PFSK-1 (cell line): ENCODE data around the gene CYP4V2.

Source experiments
- FOXP2 ChIP-seq: optimal IDR thresholded peaks from 2 replicates; pipeline ENCODE3; 2011; ENCODE audit warnings: borderline replicate concordance, control low read depth, inconsistent platforms; ENCODE audit not compliant: insufficient read depth; ENCODE audit errors: extremely low read length, extremely low read depth
- POLR2AphosphoS5 ChIP-seq: IDR thresholded peaks from 2 replicates; pipeline ENCODE4 v1.6.1; 2012; ENCODE audit warnings: low read depth, mild to moderate bottlenecking, control low read depth, low read length, moderate library complexity
- SIN3A ChIP-seq: IDR thresholded peaks from 2 replicates; pipeline ENCODE4 v1.6.1; 2012; ENCODE audit warnings: mild to moderate bottlenecking, low read length, moderate library complexity, borderline replicate concordance; ENCODE audit not compliant: insufficient read depth
- TAF1 ChIP-seq: IDR thresholded peaks from 2 replicates; pipeline ENCODE4 v1.6.1; 2012; ENCODE audit warnings: low read length, control low read depth, borderline replicate concordance; ENCODE audit not compliant: insufficient read depth
- TF ChIP-seq, protein P1 (sequence below), 2 experiments: IDR thresholded peaks; 2 replicates each; pipeline versions ENCODE4 v1.6.1 to v1.8.0; 2011 to 2012; ENCODE audit warnings: low read depth in 2 of 2, low read length in 2 of 2, control low read depth in 1 of 2, inconsistent platforms in 1 of 2, mild to moderate bottlenecking in 1 of 2, moderate library complexity in 1 of 2; ENCODE audit not compliant: insufficient read depth in 1 of 2

DNA sequence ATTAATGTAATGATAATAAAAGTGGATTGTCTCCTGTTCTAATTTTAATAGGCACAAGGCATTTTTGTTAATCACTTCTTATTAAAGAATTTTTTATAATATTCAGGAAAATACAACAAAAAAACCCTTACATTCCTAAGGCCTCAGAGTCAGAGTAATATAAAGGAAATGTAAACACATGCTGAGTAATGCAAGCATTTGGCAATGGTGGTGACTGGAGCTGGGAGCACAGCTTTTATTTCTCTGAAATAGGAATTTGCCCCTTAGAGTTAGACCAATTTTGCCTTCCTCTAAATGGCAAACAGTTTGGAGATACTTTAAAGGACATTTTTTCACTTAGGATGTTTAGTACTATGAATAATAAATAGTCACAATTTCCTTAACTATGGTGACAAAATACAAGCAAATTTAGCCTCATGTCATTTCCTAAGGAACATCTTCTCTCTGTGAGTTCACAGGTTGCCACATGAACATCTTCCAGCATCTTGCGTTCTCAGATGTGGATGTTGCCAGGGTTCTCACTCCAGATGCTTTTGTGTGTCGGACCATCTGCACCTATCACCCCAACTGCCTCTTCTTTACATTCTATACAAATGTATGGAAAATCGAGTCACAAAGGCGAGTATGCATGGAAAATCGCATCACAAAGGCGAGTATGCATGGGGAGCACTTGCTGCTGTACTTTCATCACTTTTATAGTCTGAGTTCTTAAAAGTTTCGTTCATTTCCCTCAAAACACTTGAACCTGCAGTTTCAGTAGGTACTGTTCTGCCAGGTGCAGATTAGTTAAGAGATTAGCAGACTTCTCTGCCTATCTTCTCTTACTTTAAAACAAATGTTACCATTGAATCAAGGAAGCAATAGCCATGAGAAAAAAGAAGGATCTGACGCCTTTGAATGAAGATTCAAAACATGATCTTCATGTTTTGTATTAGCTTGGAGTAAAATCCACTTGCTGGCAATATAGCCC is 58.7 kb downstream of the CYP4V2 start:
- TF ChIP-seq POLR2AphosphoS5 (no peak), TAF1 (no peak), FOXP2 (no peak), SIN3A (no peak)
- TF ChIP-seq, protein P1, sequence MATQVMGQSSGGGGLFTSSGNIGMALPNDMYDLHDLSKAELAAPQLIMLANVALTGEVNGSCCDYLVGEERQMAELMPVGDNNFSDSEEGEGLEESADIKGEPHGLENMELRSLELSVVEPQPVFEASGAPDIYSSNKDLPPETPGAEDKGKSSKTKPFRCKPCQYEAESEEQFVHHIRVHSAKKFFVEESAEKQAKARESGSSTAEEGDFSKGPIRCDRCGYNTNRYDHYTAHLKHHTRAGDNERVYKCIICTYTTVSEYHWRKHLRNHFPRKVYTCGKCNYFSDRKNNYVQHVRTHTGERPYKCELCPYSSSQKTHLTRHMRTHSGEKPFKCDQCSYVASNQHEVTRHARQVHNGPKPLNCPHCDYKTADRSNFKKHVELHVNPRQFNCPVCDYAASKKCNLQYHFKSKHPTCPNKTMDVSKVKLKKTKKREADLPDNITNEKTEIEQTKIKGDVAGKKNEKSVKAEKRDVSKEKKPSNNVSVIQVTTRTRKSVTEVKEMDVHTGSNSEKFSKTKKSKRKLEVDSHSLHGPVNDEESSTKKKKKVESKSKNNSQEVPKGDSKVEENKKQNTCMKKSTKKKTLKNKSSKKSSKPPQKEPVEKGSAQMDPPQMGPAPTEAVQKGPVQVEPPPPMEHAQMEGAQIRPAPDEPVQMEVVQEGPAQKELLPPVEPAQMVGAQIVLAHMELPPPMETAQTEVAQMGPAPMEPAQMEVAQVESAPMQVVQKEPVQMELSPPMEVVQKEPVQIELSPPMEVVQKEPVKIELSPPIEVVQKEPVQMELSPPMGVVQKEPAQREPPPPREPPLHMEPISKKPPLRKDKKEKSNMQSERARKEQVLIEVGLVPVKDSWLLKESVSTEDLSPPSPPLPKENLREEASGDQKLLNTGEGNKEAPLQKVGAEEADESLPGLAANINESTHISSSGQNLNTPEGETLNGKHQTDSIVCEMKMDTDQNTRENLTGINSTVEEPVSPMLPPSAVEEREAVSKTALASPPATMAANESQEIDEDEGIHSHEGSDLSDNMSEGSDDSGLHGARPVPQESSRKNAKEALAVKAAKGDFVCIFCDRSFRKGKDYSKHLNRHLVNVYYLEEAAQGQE (IDR thresholded peaks at IDR 0.05; ENCODE audit: insufficient read depth in 1 of 2, low read depth in 2 of 2, low read length in 2 of 2), result no peak
